IMR-90 (cell line): Measurements from ENCODE around the gene SLCO2B1. TPM values are rescaled to one million over a fixed set of nuclear protein-coding genes. Genes with fewer than 3 reads are reported as not detected.

Experiments
- ATAC-seq: fragments of 200-7000 bp; cut with Tn5 transposase; 2 replicates; pipeline ENCODE4 v1.9.1; 2020; ENCODE audit warnings: low read depth, mild to moderate bottlenecking, moderate library complexity
- BruUV-seq: library from RNA; stranded (reverse); fragments of 400-500 nt; replicated peaks from 2 replicates; lab custom pipeline; 2021; lab: Mats Ljungman, UMichigan
- CTCF ChIA-PET: fragments of 300-600 bp; formaldehyde crosslinking; extraction: SDS; loops from one replicate; lab custom pipeline; 2021; ENCODE audit warnings: antibody characterized with exemption; lab: Yijun Ruan, JAX
- POLR2A ChIA-PET: fragments of 300-600 bp; sonication (Branson Sonifier 250); formaldehyde crosslinking; loops from one replicate; lab custom pipeline; 2022; ENCODE audit warnings: antibody characterized with exemption; ENCODE audit not compliant: unreplicated experiment; lab: Charles Lee
- DNase-seq: peaks from one replicate; pipeline ENCODE4 v3.0.0; 2013
- H2AFZ ChIP-seq: replicated peaks from 2 replicates; pipeline ENCODE3; 2013; ENCODE audit warnings: low read length, mild to moderate bottlenecking; ENCODE audit not compliant: poor library complexity
- H2AK5ac ChIP-seq: 2 replicates; pipeline ENCODE4 v1.6.1; 2013; ENCODE audit warnings: low read depth, low read length, inconsistent platforms
- H2AK9ac ChIP-seq: replicated peaks from 2 replicates; pipeline ENCODE3; 2013; ENCODE audit warnings: mild to moderate bottlenecking, low read depth, low read length, moderate library complexity; ENCODE audit not compliant: poor library complexity
- H2BK120ac ChIP-seq: 2 replicates; pipeline ENCODE4 v1.6.1; 2013; ENCODE audit warnings: low read depth, low read length, inconsistent platforms
- H2BK15ac ChIP-seq: 3 replicates; pipeline ENCODE4 v1.6.1; 2013; ENCODE audit warnings: low read depth, low read length, inconsistent platforms
- H2BK20ac ChIP-seq: 2 replicates; pipeline ENCODE4 v1.6.1; 2013; ENCODE audit warnings: low read depth, mild to moderate bottlenecking, inconsistent platforms, low read length, moderate library complexity
- H2BK5ac ChIP-seq: 2 replicates; pipeline ENCODE4 v1.6.1; 2013; ENCODE audit warnings: mild to moderate bottlenecking, low read depth, low read length, inconsistent platforms; ENCODE audit not compliant: poor library complexity, severe bottlenecking
- H3K14ac ChIP-seq: replicated peaks from 2 replicates; pipeline ENCODE4 v1.6.1; 2013; ENCODE audit warnings: low read depth, low read length, inconsistent platforms
- H3K18ac ChIP-seq: 2 replicates; pipeline ENCODE4 v1.6.1; 2013; ENCODE audit warnings: low read depth, low read length, control low read depth
- H3K23ac ChIP-seq: 2 replicates; pipeline ENCODE4 v1.6.1; 2013; ENCODE audit warnings: low read depth, low read length, inconsistent platforms
- H3K27ac ChIP-seq: 2 replicates; pipeline ENCODE4 v1.5.1; 2013; ENCODE audit warnings: mild to moderate bottlenecking, control low read depth, low read length; ENCODE audit not compliant: insufficient read depth
- H3K27me3 ChIP-seq: 2 replicates; pipeline ENCODE4 v1.6.1; 2013; ENCODE audit warnings: low read length; ENCODE audit not compliant: control insufficient read depth, insufficient read depth
- H3K36me3 ChIP-seq: 2 replicates; pipeline ENCODE4 v1.6.1; 2013; ENCODE audit warnings: low read length, mixed read lengths; ENCODE audit not compliant: control insufficient read depth, insufficient read depth
- H3K4ac ChIP-seq: 2 replicates; pipeline ENCODE4 v1.6.1; 2013; ENCODE audit warnings: low read depth, low read length, inconsistent platforms
- H3K4me1 ChIP-seq: 2 replicates; pipeline ENCODE4 v1.6.1; 2013; ENCODE audit warnings: low read length, mixed read lengths; ENCODE audit not compliant: control insufficient read depth, insufficient read depth
- H3K4me2 ChIP-seq: 2 replicates; pipeline ENCODE4 v1.6.1; 2013; ENCODE audit warnings: low read depth, mild to moderate bottlenecking, control low read depth, low read length, moderate library complexity
- H3K4me3 ChIP-seq: 2 replicates; pipeline ENCODE4 v1.5.1; 2013; ENCODE audit warnings: low read depth, mild to moderate bottlenecking, control low read depth, low read length, moderate library complexity; ENCODE audit not compliant: insufficient read depth
- H3K56ac ChIP-seq: 2 replicates; pipeline ENCODE4 v1.6.1; 2013; ENCODE audit warnings: low read length, inconsistent platforms; ENCODE audit not compliant: insufficient read depth; ENCODE audit errors: extremely low read depth
- H3K79me1 ChIP-seq, 2 experiments: 2 replicates each; pipeline ENCODE4 v1.6.1; 2013; ENCODE audit warnings: low read length in 2 of 2, inconsistent platforms in 1 of 2, low read depth in 1 of 2
- H3K9ac ChIP-seq: 2 replicates; pipeline ENCODE4 v1.6.1; 2013; ENCODE audit warnings: low read depth, low read length, control low read depth
- H3K9me1 ChIP-seq: 2 replicates; pipeline ENCODE4 v1.6.1; 2013; ENCODE audit warnings: low read length, inconsistent platforms; ENCODE audit not compliant: insufficient read depth
- H3K9me3 ChIP-seq: 2 replicates; pipeline ENCODE4 v1.6.1; 2013; ENCODE audit warnings: low read length; ENCODE audit not compliant: control insufficient read depth, insufficient read depth
- H4K20me1 ChIP-seq: 2 replicates; pipeline ENCODE4 v1.6.1; 2013; ENCODE audit warnings: low read length, inconsistent platforms; ENCODE audit not compliant: insufficient read depth
- H4K5ac ChIP-seq: 2 replicates; pipeline ENCODE4 v1.6.1; 2013; ENCODE audit warnings: mild to moderate bottlenecking, low read depth, low read length, control low read depth
- H4K8ac ChIP-seq, 2 experiments: 2 replicates each; pipeline ENCODE4 v1.6.1; 2013; ENCODE audit warnings: low read depth in 2 of 2, low read length in 2 of 2, control low read depth in 1 of 2, inconsistent platforms in 1 of 2
- H4K91ac ChIP-seq: 2 replicates; pipeline ENCODE4 v1.6.1; 2013; ENCODE audit warnings: low read depth, low read length, inconsistent platforms; ENCODE audit not compliant: insufficient read depth
- BHLHE40 ChIP-seq: fragments of 150-350 bp; IDR thresholded peaks from 2 replicates; pipeline ENCODE4 v1.6.1; 2016; ENCODE audit warnings: mild to moderate bottlenecking, low read depth, low read length
- CTCF ChIP-seq: conservative IDR thresholded peaks from 2 replicates; pipeline ENCODE4 v1.5.1; 2012; ENCODE audit warnings: mild to moderate bottlenecking, low read depth, low read length, improper control_type of control experiment
- ELK1 ChIP-seq: fragments of 150-350 bp; IDR thresholded peaks from 2 replicates; pipeline ENCODE4 v1.6.1; 2016; ENCODE audit warnings: low read depth, mild to moderate bottlenecking, low read length, moderate library complexity, borderline replicate concordance
- FOS ChIP-seq: fragments of 150-350 bp; IDR thresholded peaks from 2 replicates; pipeline ENCODE4 v1.6.1; 2016; ENCODE audit warnings: low read depth, low read length
- WGBS, 2 experiments: methylation state at CpG; one replicate each; pipeline versions ENCODE4 v1.1.5 to v1.1.7; 2013; ENCODE audit warnings: missing lambda C conversion rate in 2 of 2; ENCODE audit not compliant: insufficient read length in 1 of 2; ENCODE audit errors: extremely low coverage in 2 of 2; 5-methylcytosine and 5-hydroxymethylcytosine counted together
- dilution Hi-C: fragments of 300-500 bp; cut with HindIII; formaldehyde crosslinking; loops from one replicate; pipeline ENCODE4 v1.14.3; 2018; ENCODE audit warnings: low sequenced_read_pairs; ENCODE audit not compliant: unreplicated experiment
- in situ Hi-C: fragments of 300-500 bp; cut with MboI; formaldehyde crosslinking; loops from 3 replicates; pipeline ENCODE4 v1.14.3; 2019; ENCODE audit warnings: low sequenced_read_pairs, inconsistent platforms, mixed read lengths
- intact Hi-C: fragments of 100-400 bp; cut with micrococcal nuclease; formaldehyde crosslinking; loops from 2 replicates; pipeline ENCODE4 v1.10.0; 2022
- polyA plus RNA-seq, 3 experiments: library from polyadenylated mRNA; depleted of rRNA; stranded (reverse); fragments of >200 nt; gene quantifications; 2 replicates each; pipeline ENCODE4 v1.2.3, GENCODE V29; 2012; ENCODE audit warnings: low replicate concordance in 1 of 3
- total RNA-seq: library from RNA; depleted of rRNA; stranded (reverse); fragments of >200 nt; gene quantifications from 2 replicates; pipeline ENCODE4 v1.2.3, GENCODE V29; 2012

The SLCO2B1 gene
- total and polyA plus RNA-seq, 2 of the 4 experiments (the other 2 are of a cell fraction): not detected

GRCh38 chr11:75197512-75198277 is 46.8 kb downstream of the SLCO2B1 start:
- DNase-seq: no peak
- in situ Hi-C loops: no loop called here
- H3K27me3 ChIP-seq: peaks cover 72% of the 10 kb centered on the region
- WGBS, 2 experiments: no CpG with 5 or more reads among the region's 4 CpGs
- no peak for ATAC-seq
- H3K9me3 ChIP-seq: no peaks in the 10 kb centered on the region
- no peak overlapping the region for H3K4me3 ChIP-seq
- no peaks in the 10 kb centered on the region for H3K79me1 ChIP-seq
- no peak overlapping the region for H2BK20ac ChIP-seq
- H3K27ac ChIP-seq: no peak overlapping the region
- no peak overlapping the region for H2BK120ac ChIP-seq
- H3K23ac ChIP-seq: no peak overlapping the region
- H3K18ac ChIP-seq: no peak overlapping the region
- H2AK5ac ChIP-seq: no peak overlapping the region
- H3K9me1 ChIP-seq: no peaks in the 10 kb centered on the region
- H2AFZ ChIP-seq: no peak overlapping the region
- H3K9ac ChIP-seq: no peak overlapping the region
- dilution Hi-C loops: no loop called here
- no peak overlapping the region for H2AK9ac ChIP-seq
- no peak overlapping the region for H2BK5ac ChIP-seq
- ChIA-PET CTCF (no interaction called here), POLR2A (no interaction called here)
- H3K4ac ChIP-seq: no peak overlapping the region
- H4K20me1 ChIP-seq: no peaks in the 10 kb centered on the region
- no peak overlapping the region for H2BK15ac ChIP-seq
- intact Hi-C loops: no loop called here
- H4K8ac ChIP-seq: no peak overlapping the region
- no peaks in the 10 kb centered on the region for H3K36me3 ChIP-seq
- H3K14ac ChIP-seq: no peak overlapping the region
- H4K5ac ChIP-seq: no peak overlapping the region
- no peak overlapping the region for H4K91ac ChIP-seq
- no peak overlapping the region for H3K56ac ChIP-seq
- BruUV-seq: no TSS peak
- H3K4me2 ChIP-seq: no peak overlapping the region
- TF ChIP-seq BHLHE40 (no peak), CTCF (no peak), ELK1 (no peak), FOS (no peak)
- no peaks in the 10 kb centered on the region for H3K4me1 ChIP-seq
